Neural progenitor cell (in vitro differentiated cells): ENCODE data around the gene R3HDM4.

ENCODE experiments used
- CTCF ChIP-seq: fragments of 200-600 bp; sonication (generic); IDR thresholded peaks from 2 replicates; pipeline ENCODE4 v1.5.1; 2017; ENCODE audit warnings: antibody characterized with exemption, mild to moderate bottlenecking
- EZH2 ChIP-seq: fragments of 200-600 bp; sonication (generic); IDR thresholded peaks from 2 replicates; pipeline ENCODE4 v1.6.1; 2017; ENCODE audit warnings: antibody characterized with exemption, mild to moderate bottlenecking, moderate library complexity

DNA sequence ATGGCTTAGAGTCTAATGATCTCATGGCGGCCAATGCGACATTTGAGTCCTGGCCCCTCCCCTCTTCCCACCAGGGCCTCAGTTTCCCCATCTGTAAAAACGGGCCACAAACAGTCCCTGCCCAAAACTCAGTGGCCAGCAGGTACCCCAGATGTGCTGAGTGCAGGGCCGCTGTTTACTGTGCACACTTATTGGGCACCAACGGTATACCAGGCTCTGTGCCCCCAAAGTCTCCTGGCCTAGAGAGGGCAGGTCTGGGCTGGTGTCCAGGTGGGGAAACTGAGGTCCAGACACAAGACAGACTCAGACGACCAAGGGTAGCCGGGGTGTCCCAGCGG lies 47.6 kb upstream of the R3HDM4 start:
- TF ChIP-seq CTCF (no peak), EZH2 (no peak)
